ENCODE data around the gene SPHK2. TPM values are rescaled to one million over a fixed set of nuclear protein-coding genes. Genes with fewer than 3 reads are reported as not detected.

SPHK2 gene
- polyA plus RNA-seq, 1 experiment, result 9.2 TPM

DNA sequence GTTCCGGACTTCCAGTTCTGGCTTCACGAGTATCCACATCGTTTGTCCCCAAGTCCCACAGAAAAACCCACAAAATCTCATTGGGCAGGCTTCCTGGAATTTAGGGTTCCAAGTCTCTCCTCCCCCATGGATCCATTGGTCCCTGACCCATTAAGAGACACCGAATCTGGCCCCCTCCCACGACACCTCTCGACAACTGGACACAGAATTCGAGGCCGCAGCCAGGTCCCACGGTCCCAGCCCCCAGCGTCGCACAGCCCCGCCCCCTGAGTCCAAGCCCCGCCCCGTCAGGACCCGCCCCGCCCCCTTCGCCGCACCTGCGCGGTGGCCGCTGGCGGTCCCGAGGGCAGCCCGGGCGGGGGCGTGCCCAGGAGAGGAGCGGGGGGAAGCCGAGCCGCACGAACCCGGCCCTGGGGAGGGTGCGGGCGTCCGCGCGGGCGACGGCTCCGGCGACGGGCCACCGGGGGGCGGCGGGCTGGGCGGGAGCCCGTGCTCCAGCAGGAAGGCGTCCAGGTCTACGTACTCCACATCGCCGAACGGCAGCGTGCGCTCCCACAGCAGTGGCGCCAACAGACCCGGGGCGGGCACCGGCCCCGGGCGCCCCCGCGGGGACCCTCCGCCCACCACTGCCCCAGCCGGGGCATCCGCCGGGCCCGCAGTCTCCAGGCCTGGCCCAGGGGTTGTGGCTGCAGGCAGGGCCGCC is 16.1 kb downstream of the SPHK2 start:
- peaks cover 4% of the 10 kb centered on the region; the same call in 1 of the 2 replicates for H3K27me3 ChIP-seq (ENCODE audit: control insufficient read depth, insufficient read depth, low read length)
- H3K36me3 ChIP-seq (ENCODE audit: control insufficient read depth, insufficient read depth, low read length), result peaks cover 2% of the 10 kb centered on the region; the same call in 1 of the 2 replicates
- TF ChIP-seq CTCF (IDR thresholded peaks at IDR 0.05; ENCODE audit: insufficient read depth, low read depth, low read length), result no peak
- CTCF ChIA-PET, result no interaction called here
- POLR2A ChIA-PET, result no interaction called here
- peak overlapping the region; percentile 65 for H3K4me3 ChIP-seq (ENCODE audit: low read depth, low read length)
- no peak for DNase-seq (ENCODE audit: low read depth)

DNA sequence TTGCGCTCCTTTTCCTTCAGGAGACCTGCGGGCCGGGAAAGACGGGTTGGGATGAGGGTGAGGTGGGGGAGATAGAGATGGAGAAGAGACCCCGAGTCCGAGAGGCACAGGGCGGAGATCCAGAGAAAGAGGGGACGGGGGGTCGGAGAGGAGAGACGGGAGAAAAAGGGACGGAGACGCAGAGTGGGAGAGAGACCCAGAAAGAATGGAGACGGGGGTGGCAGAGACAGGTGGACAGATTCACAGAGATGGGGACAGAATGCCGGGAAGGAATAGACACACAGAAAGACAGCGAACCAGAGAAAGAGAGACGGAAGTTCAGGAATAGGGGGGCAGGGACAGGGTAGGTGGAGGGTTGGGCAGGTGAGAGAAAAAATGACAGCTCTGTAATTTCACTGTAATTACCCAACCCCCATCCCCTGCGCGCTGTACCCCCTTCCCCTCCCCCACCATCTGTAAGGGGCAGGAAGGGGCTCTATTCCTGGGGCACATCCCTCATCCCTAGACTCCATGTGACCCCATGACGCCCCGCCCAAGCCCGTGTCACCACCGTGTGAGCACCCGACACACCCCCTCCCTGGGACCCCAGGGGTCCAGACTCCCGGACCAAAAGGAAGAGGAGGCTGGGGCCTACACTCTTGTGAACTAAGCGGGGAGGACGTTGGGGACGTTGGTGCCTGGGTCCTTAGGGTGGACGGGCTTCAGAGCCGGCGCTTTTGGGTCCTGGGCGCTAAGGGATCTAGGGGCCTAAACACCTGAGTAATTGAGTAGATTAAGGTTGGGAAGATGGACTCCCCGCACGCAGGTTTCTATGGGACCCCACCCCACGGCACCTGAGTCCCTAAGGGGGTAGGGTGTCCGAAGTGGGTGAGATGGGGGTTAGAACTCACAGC is 16.9 kb downstream of the SPHK2 start:
- ChIA-PET POLR2A (no interaction called here), CTCF (interaction anchor here (1.2 kb wide), 1 partner anchor 9 kb away, joined by 3 read pairs; no protein-coding TSS in a partner anchor)
- Histone ChIP-seq H3K4me3 (ENCODE audit: low read depth, low read length) (peak overlapping the region; percentile 65), H3K27me3 (ENCODE audit: control insufficient read depth, insufficient read depth, low read length) (peaks cover 4% of the 10 kb centered on the region; the same call in 1 of the 2 replicates), H3K36me3 (ENCODE audit: control insufficient read depth, insufficient read depth, low read length) (no peaks in the 10 kb centered on the region)
- TF ChIP-seq CTCF (IDR thresholded peaks at IDR 0.05; ENCODE audit: insufficient read depth, low read depth, low read length), result no peak
- DNase-seq (ENCODE audit: low read depth), result no peak

- peak; percentile 24; the same call in 1 of the 2 replicates for TF ChIP-seq CTCF (IDR thresholded peaks at IDR 0.05; ENCODE audit: insufficient read depth, low read depth, low read length)
- H3K4me3 ChIP-seq (ENCODE audit: low read depth, low read length), result peak within 1 kb of the TSS; percentile 65
- H3K27me3 ChIP-seq (ENCODE audit: control insufficient read depth, insufficient read depth, low read length), result peaks cover 4% of the 10 kb centered on the region; the same call in 1 of the 2 replicates
- ChIA-PET CTCF (interaction anchor here (1.2 kb wide), 1 partner anchor 9 kb away, joined by 3 read pairs; no protein-coding TSS in a partner anchor), POLR2A (no interaction called here)
- no peaks in the 10 kb centered on the region for H3K36me3 ChIP-seq (ENCODE audit: control insufficient read depth, insufficient read depth, low read length)
- no peak for DNase-seq (ENCODE audit: low read depth)
Measured at GRCh38 chr19:48636859-48637448, 17.6 kb downstream of the SPHK2 start, which contains the start of gene DBP. DBP (minus strand) TSS chr19:48637379; CDS start chr19:48636994, 385 bp downstream.

DNA sequence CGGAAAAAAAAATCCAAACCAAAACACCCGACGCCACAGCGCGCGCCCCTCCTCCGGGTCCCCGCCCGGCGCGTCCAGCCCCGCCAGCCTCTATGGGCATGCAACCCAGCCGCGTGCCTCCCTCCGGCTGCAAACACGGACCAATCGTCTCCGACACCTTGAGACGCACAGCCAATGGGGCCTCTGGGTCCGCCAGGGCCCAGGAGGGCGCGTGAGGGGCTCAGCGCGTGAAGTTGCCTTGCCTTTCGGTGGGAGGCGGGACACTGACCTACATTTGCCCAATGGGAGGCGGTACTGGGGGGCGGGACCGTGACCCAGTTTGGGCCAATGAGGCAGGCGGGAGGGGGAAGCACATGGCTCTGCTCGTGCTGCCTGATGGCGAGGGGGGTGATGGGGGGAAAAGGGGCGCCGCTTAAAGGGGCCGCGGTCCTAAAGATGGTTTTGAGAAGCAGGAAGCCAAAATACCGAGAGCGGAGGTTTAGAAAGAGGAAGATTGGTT is 18.2 kb downstream of the SPHK2 start:
- Histone ChIP-seq H3K4me3 (ENCODE audit: low read depth, low read length) (peak overlapping the region; percentile 65), H3K27me3 (ENCODE audit: control insufficient read depth, insufficient read depth, low read length) (peaks cover 4% of the 10 kb centered on the region; the same call in 1 of the 2 replicates), H3K36me3 (ENCODE audit: control insufficient read depth, insufficient read depth, low read length) (no peaks in the 10 kb centered on the region)
- TF ChIP-seq CTCF (IDR thresholded peaks at IDR 0.05; ENCODE audit: insufficient read depth, low read depth, low read length), result no peak
- peak; percentile 97 for DNase-seq (ENCODE audit: low read depth)
- ChIA-PET CTCF (interaction anchor here (1.2 kb wide), 1 partner anchor 10 kb away, joined by 3 read pairs; no protein-coding TSS in a partner anchor), POLR2A (no interaction called here)

Data from BJ (cell line).